ENCODE data around the gene GNA12.

GRCh38 chr7:2873686-2874551 lies 29.8 kb upstream of the GNA12 start:
- TF ChIP-seq CTCF (IDR thresholded peaks at IDR 0.05; ENCODE audit: poor library complexity): no peak
- no peak for TF ChIP-seq EZH2 (IDR thresholded peaks at IDR 0.05; ENCODE audit: borderline replicate concordance)

Measured in hepatocyte (in vitro differentiated cells).